ENCODE measurements around the gene PDIA5. TPM values are rescaled to one million over a fixed set of nuclear protein-coding genes. Genes with fewer than 3 reads are reported as not detected.

Gene PDIA5
- total and polyA plus RNA-seq, 3 donors from 2014 or later, result 49.6 to 76.8 (median 76.0) TPM

GRCh38 chr3:123088387-123088786, 21.6 kb downstream of the PDIA5 start:
- no peaks in the 10 kb centered on the region for H3K9me3 ChIP-seq
- H3K4me1 ChIP-seq, result peaks cover 50% of the 10 kb centered on the region
- intact Hi-C loops (cut with DNase I; ENCODE audit: low total_unique reads), result no loop called here
- TF ChIP-seq POLR2A (IDR thresholded peaks at IDR 0.05) (no peak), CTCF (IDR thresholded peaks at IDR 0.05) (no peak)
- no peak overlapping the region for H3K4me3 ChIP-seq
- 61 to 63% methylated on average over 2 of the region's 2 CpGs for WGBS, 2 donors
- DNase-seq, result no peak
- H3K27ac ChIP-seq, result peak overlapping the region in 1 of 2 donors; percentile 78
- H3K36me3 ChIP-seq (ENCODE audit: low read depth, missing control alignments), result no peaks in the 10 kb centered on the region
- H3K27me3 ChIP-seq, result no peaks in the 10 kb centered on the region

GRCh38 chr3:123089611-123090331, 22.9 kb downstream of the PDIA5 start:
- H3K27ac ChIP-seq, result peak overlapping the region in 1 of 2 donors; percentile 69
- H3K4me3 ChIP-seq, result no peak overlapping the region
- H3K36me3 ChIP-seq (ENCODE audit: low read depth, missing control alignments), result no peaks in the 10 kb centered on the region
- no peak for TF ChIP-seq POLR2A (IDR thresholded peaks at IDR 0.05)
- TF ChIP-seq CTCF (IDR thresholded peaks at IDR 0.05), result no peak
- no peaks in the 10 kb centered on the region for H3K9me3 ChIP-seq
- no peaks in the 10 kb centered on the region for H3K27me3 ChIP-seq
- H3K4me1 ChIP-seq, result peaks cover 36% of the 10 kb centered on the region
- 23 to 51% methylated on average over 8 to 12 of the region's 12 CpGs for WGBS, 2 donors
- intact Hi-C loops (cut with DNase I; ENCODE audit: low total_unique reads), result no loop called here
- peak; percentile 66 for DNase-seq

GRCh38 chr3:123090728-123091531, 24.1 kb downstream of the PDIA5 start:
- Histone ChIP-seq H3K4me3 (no peak overlapping the region), H3K36me3 (ENCODE audit: low read depth, missing control alignments) (no peaks in the 10 kb centered on the region), H3K4me1 (peaks cover 24% of the 10 kb centered on the region), H3K27me3 (no peaks in the 10 kb centered on the region), H3K27ac (peak overlapping the region in 1 of 2 donors; percentile 69), H3K9me3 (no peaks in the 10 kb centered on the region)
- TF ChIP-seq CTCF (IDR thresholded peaks at IDR 0.05) (no peak), POLR2A (IDR thresholded peaks at IDR 0.05) (no peak)
- 76 to 85% methylated on average over 8 to 12 of the region's 12 CpGs for WGBS, 2 donors
- DNase-seq, result no peak
- intact Hi-C loops (cut with DNase I; ENCODE audit: low total_unique reads), result no loop called here

GRCh38 chr3:123092243-123092642, 25.4 kb downstream of the PDIA5 start:
- no peak for DNase-seq
- H3K9me3 ChIP-seq, result no peaks in the 10 kb centered on the region
- H3K27me3 ChIP-seq, result no peaks in the 10 kb centered on the region
- H3K4me1 ChIP-seq, result peaks cover 31% of the 10 kb centered on the region
- WGBS, 2 donors, result 87 to 93% methylated on average over 3 of the region's 3 CpGs
- no peaks in the 10 kb centered on the region for H3K36me3 ChIP-seq (ENCODE audit: low read depth, missing control alignments)
- no peak overlapping the region for H3K27ac ChIP-seq
- no peak for TF ChIP-seq POLR2A (IDR thresholded peaks at IDR 0.05)
- H3K4me3 ChIP-seq, result no peak overlapping the region
- intact Hi-C loops (cut with DNase I; ENCODE audit: low total_unique reads), result no loop called here

- DNase-seq, result no peak
- TF ChIP-seq POLR2A (IDR thresholded peaks at IDR 0.05) (no peak), CTCF (IDR thresholded peaks at IDR 0.05) (no peak)
- Histone ChIP-seq H3K36me3 (ENCODE audit: low read depth, missing control alignments) (no peaks in the 10 kb centered on the region), H3K4me3 (no peak overlapping the region), H3K27ac (no peak overlapping the region), H3K9me3 (no peaks in the 10 kb centered on the region), H3K4me1 (peaks cover 43% of the 10 kb centered on the region), H3K27me3 (no peaks in the 10 kb centered on the region)
- 94 to 96% methylated on average over 8 of the region's 8 CpGs for WGBS, 2 donors
- intact Hi-C loops (cut with DNase I; ENCODE audit: low total_unique reads), result no loop called here
Observed at GRCh38 chr3:123093696-123094095, 26.9 kb downstream of the PDIA5 start.

Data from testis (tissue), 3 donors.